Right ventricle myocardium superior (tissue), 1 donor: ENCODE data around the gene COL4A4. TPM values are rescaled to one million over a fixed set of nuclear protein-coding genes. Genes with fewer than 3 reads are reported as not detected.
A peak's percentile ranks its signal among the peaks of the same experiment; 100 is the strongest.

Experiments
- ATAC-seq: fragments of 200-7000 bp; cut with Tn5 transposase; one replicate; pipeline ENCODE4 v1.9.1; 2020; ENCODE audit warnings: mild to moderate bottlenecking; ENCODE audit not compliant: poor library complexity
- DNase-seq: peaks from one replicate; pipeline ENCODE4 v3.0.0-alpha.2; 2020
- intact Hi-C: fragments of 100-400 bp; cut with DNase I; formaldehyde crosslinking; loops from one replicate; pipeline ENCODE4 v1.11.2; 2022
- long read RNA-seq: library from polyadenylated mRNA; unstranded; transcript quantifications from one replicate; pipeline ENCODE4 v2.0.0, GENCODE V29; 2021
- total RNA-seq: library from RNA; stranded (reverse); fragmentation: NEBNext Ultra II Directional; extraction: Animal tissue kit (Norgen Biotek cat#: 25700); gene quantifications from one replicate; pipeline ENCODE4 v1.2.1, GENCODE V29; 2021
- donor health status: DM: no; HTN: yes; CAD: no; lungs with severe emphysema.

Gene COL4A4
- 10.3 TPM for total RNA-seq
- long read RNA-seq, partial matches to known transcripts, result 2 of 11 reads
- long read RNA-seq, other reads (novel, unspliced or antisense), result 9 of 11 reads

GRCh38 chr2:227163998-227164762, at the start of gene COL4A4, which contains the start of gene COL4A3:
COL4A4 (minus strand) TSS chr2:227164205; CDS start chr2:227147483, 16,722 bp downstream.
COL4A3 (plus strand) TSS chr2:227164624; CDS start chr2:227164727, 103 bp downstream.
- ATAC-seq, result peak; percentile 95
- peak; percentile 86 for DNase-seq
- intact Hi-C loops, result no loop called here

- no peak for DNase-seq
- intact Hi-C loops, result no loop called here
- no peak for ATAC-seq
Observed at GRCh38 chr2:227207573-227207972, 43.6 kb upstream of the COL4A4 start.

GRCh38 chr2:227206406-227206805, 42.4 kb upstream of the COL4A4 start:
- no peak for ATAC-seq

GRCh38 chr2:227205701-227206100, 41.7 kb upstream of the COL4A4 start:
- no peak for DNase-seq
- intact Hi-C loops, result no loop called here
- ATAC-seq, result no peak

More at GRCh38 chr2:227206406-227206805, 42.4 kb upstream of the COL4A4 start:
- DNase-seq, result no peak
- intact Hi-C loops, result no loop called here

GRCh38 chr2:227204452-227204851, 40.4 kb upstream of the COL4A4 start:
- DNase-seq (no peak), ATAC-seq (no peak)
- intact Hi-C loops, result no loop called here

- no peak for DNase-seq
- intact Hi-C loops, result no loop called here
- ATAC-seq, result no peak
Observed at GRCh38 chr2:227201771-227202170, 37.8 kb upstream of the COL4A4 start.

GRCh38 chr2:227198866-227199265, 34.9 kb upstream of the COL4A4 start:
- DNase-seq, result no peak
- ATAC-seq, result no peak
- intact Hi-C loops, result no loop called here

- intact Hi-C loops, result no loop called here
- no peak for DNase-seq
Observed at GRCh38 chr2:227194219-227194618, 30.2 kb upstream of the COL4A4 start.

GRCh38 chr2:227192491-227192890, 28.5 kb upstream of the COL4A4 start:
- DNase-seq (no peak), ATAC-seq (no peak)
- intact Hi-C loops, result no loop called here

More at GRCh38 chr2:227194219-227194618, 30.2 kb upstream of the COL4A4 start:
- ATAC-seq, result no peak

- intact Hi-C loops, result no loop called here
- ATAC-seq, result no peak
- no peak for DNase-seq
Observed at GRCh38 chr2:227191367-227191766, 27.4 kb upstream of the COL4A4 start.

GRCh38 chr2:227188292-227188691, 24.3 kb upstream of the COL4A4 start:
- DNase-seq (no peak), ATAC-seq (peak; percentile 94)
- intact Hi-C loops, result no loop called here

GRCh38 chr2:227186751-227187150, 22.7 kb upstream of the COL4A4 start:
- intact Hi-C loops, result no loop called here
- no peak for DNase-seq
- ATAC-seq, result no peak

- no peak for DNase-seq
- intact Hi-C loops, result no loop called here
- no peak for ATAC-seq
Observed at GRCh38 chr2:227185615-227186232, 21.7 kb upstream of the COL4A4 start.

- intact Hi-C loops, result no loop called here
- no peak for DNase-seq
- ATAC-seq, result no peak
Observed at GRCh38 chr2:227183657-227184367, 19.8 kb upstream of the COL4A4 start.

- DNase-seq (no peak), ATAC-seq (no peak)
- intact Hi-C loops, result no loop called here
Observed at GRCh38 chr2:227182765-227183164, 18.8 kb upstream of the COL4A4 start.

- DNase-seq (no peak), ATAC-seq (no peak)
- intact Hi-C loops, result no loop called here
Observed at GRCh38 chr2:227180770-227181169, 16.8 kb upstream of the COL4A4 start.

- intact Hi-C loops, result no loop called here
- DNase-seq (peak; percentile 52), ATAC-seq (peak; percentile 94)
Observed at GRCh38 chr2:227179988-227180685, 16.1 kb upstream of the COL4A4 start.

GRCh38 chr2:227177592-227178336, 13.8 kb upstream of the COL4A4 start:
- ATAC-seq, result no peak
- intact Hi-C loops, result no loop called here
- no peak for DNase-seq
